ENCODE results near the gene TRIP13.
"Not testable (repeated sequence)": the region's sequence is repeated elsewhere in the genome, so short reads cannot be mapped to it uniquely, and the experiment has no call there.

Gene TRIP13

GRCh38 chr5:937151-937924 lies 44.7 kb downstream of the TRIP13 start:
- H3K36me3 ChIP-seq (replicated peaks) = no peaks in the 10 kb centered on the region
- TF ChIP-seq CTCF (IDR thresholded peaks at IDR 0.05; ENCODE audit: low read depth, low read length, missing control alignments) = no peak
- peaks cover 17% of the 10 kb centered on the region for H3K27me3 ChIP-seq (replicated peaks)
- no peak overlapping the region for H3K27ac ChIP-seq
- DNase-seq = no peak
- H3K4me3 ChIP-seq (ENCODE audit: low read depth, low read length) = no peak overlapping the region
- in situ Hi-C loops (cut with HindIII; ENCODE audit: low pct_ligation_motif_present, low sequenced_read_pairs) = loop anchor here (25.0 kb wide), 1 partner anchor 225 kb away; no protein-coding TSS in a partner anchor

DNA sequence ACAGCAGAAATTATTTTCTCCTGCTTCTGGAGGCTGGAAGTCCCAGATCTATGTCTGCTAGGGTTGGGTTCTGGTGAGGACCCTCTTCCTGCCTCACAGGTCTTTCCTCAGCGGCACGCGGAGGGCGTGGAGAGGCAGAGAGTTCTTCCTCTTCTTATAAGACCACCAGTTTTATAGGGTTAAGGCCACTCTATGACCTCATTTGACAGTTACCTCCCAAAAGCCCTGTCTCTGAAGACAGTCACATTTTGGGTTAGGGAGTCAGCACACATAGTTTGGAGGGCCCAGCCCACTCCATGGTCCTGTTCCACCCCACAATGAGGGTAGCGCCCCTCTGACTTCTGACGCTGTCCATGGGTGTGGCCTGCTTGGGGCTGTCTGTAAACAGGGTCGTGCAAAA lies 46.7 kb downstream of the TRIP13 start:
- Histone ChIP-seq H3K36me3 (replicated peaks) (no peaks in the 10 kb centered on the region), H3K27ac (no peak overlapping the region), H3K27me3 (replicated peaks) (peaks cover 30% of the 10 kb centered on the region), H3K4me3 (ENCODE audit: low read depth, low read length) (no peak overlapping the region)
- in situ Hi-C loops (cut with HindIII; ENCODE audit: low pct_ligation_motif_present, low sequenced_read_pairs) = loop anchor here (25.0 kb wide), 1 partner anchor 223 kb away; no protein-coding TSS in a partner anchor
- no peak for TF ChIP-seq CTCF (IDR thresholded peaks at IDR 0.05; ENCODE audit: low read depth, low read length, missing control alignments)
- no peak for DNase-seq

DNA sequence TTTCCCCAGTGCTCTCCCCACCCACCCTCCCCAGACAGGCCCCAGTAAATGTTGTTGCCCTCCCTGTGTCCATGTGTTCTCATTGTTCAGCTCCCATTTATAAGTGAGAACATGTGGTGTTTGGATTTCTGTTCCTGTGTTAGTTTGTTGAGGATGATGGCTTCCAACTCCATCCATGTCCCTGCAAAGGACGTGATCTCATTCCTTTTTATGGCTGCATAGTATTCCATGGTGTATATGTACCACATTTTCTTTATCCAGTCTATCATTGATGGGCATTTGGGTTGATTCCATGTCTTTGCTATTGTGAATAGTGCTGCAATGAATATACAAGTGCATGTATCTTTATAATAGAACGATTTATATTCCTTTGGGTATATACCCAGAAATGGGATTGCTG lies 48.1 kb downstream of the TRIP13 start:
- H3K27me3 ChIP-seq (replicated peaks) = peaks cover 33% of the 10 kb centered on the region
- H3K4me3 ChIP-seq (ENCODE audit: low read depth, low read length); H3K36me3 ChIP-seq (replicated peaks); DNase-seq; H3K27ac ChIP-seq: not testable (repeated sequence)
- in situ Hi-C loops (cut with HindIII; ENCODE audit: low pct_ligation_motif_present, low sequenced_read_pairs) = loop anchor here (25.0 kb wide), 1 partner anchor 222 kb away; no protein-coding TSS in a partner anchor

GRCh38 chr5:943201-943917 lies 50.7 kb downstream of the TRIP13 start:
- in situ Hi-C loops (cut with HindIII; ENCODE audit: low pct_ligation_motif_present, low sequenced_read_pairs) = loop anchor here (25.0 kb wide), 1 partner anchor 219 kb away; no protein-coding TSS in a partner anchor
- H3K27ac ChIP-seq = no peak overlapping the region
- no peaks in the 10 kb centered on the region for H3K36me3 ChIP-seq (replicated peaks)
- no peak for TF ChIP-seq CTCF (IDR thresholded peaks at IDR 0.05; ENCODE audit: low read depth, low read length, missing control alignments)
- peaks cover 46% of the 10 kb centered on the region for H3K27me3 ChIP-seq (replicated peaks)
- no peak overlapping the region for H3K4me3 ChIP-seq (ENCODE audit: low read depth, low read length)
- no peak for DNase-seq

GRCh38 chr5:943918-944620 lies 51.4 kb downstream of the TRIP13 start:
- peaks cover 50% of the 10 kb centered on the region for H3K27me3 ChIP-seq (replicated peaks)
- H3K36me3 ChIP-seq (replicated peaks) = no peaks in the 10 kb centered on the region
- no peak overlapping the region for H3K27ac ChIP-seq
- H3K4me3 ChIP-seq (ENCODE audit: low read depth, low read length) = no peak overlapping the region
- TF ChIP-seq CTCF (IDR thresholded peaks at IDR 0.05; ENCODE audit: low read depth, low read length, missing control alignments) = no peak
- in situ Hi-C loops (cut with HindIII; ENCODE audit: low pct_ligation_motif_present, low sequenced_read_pairs) = loop anchor here (25.0 kb wide), 1 partner anchor 218 kb away; no protein-coding TSS in a partner anchor
- DNase-seq = no peak

- H3K36me3 ChIP-seq (replicated peaks) = no peaks in the 10 kb centered on the region
- peaks cover 50% of the 10 kb centered on the region for H3K27me3 ChIP-seq (replicated peaks)
- H3K27ac ChIP-seq = no peak overlapping the region
- TF ChIP-seq CTCF (IDR thresholded peaks at IDR 0.05; ENCODE audit: low read depth, low read length, missing control alignments) = no peak
- in situ Hi-C loops (cut with HindIII; ENCODE audit: low pct_ligation_motif_present, low sequenced_read_pairs) = loop anchor here (25.0 kb wide), 1 partner anchor 218 kb away; no protein-coding TSS in a partner anchor
- DNase-seq = no peak
- H3K4me3 ChIP-seq (ENCODE audit: low read depth, low read length) = no peak overlapping the region
Observed at GRCh38 chr5:944621-944927, 51.9 kb downstream of the TRIP13 start.

All from brain microvascular endothelial cell (primary cell).